DMS114 treated with DMSO at 0.1 percent for 48 hours (cell line): ENCODE results near the gene OVCH1.

Experiments used
- DNase-seq: peaks from one replicate; lab custom pipeline; 2025; ENCODE audit not compliant: unreplicated experiment; lab: John Stamatoyannopoulos, UW

OVCH1 gene

GRCh38 chr12:29497588-29497987, at the start of gene OVCH1:
TSS of gene OVCH1 (minus strand) at chr12:29497686. CDS start at chr12:29497686, 0 bp downstream.
- DNase-seq: no peak

- DNase-seq: no peak
These were observed 49.7 kb upstream of the OVCH1 start for GRCh38 chr12:29547151-29547632.

- no peak for DNase-seq
These were observed 48.5 kb upstream of the OVCH1 start for GRCh38 chr12:29546000-29546399.

- DNase-seq: no peak
These were observed 47.6 kb upstream of the OVCH1 start for GRCh38 chr12:29545102-29545467.

- no peak for DNase-seq
These were observed 47.1 kb upstream of the OVCH1 start for GRCh38 chr12:29544428-29545101.

- no peak for DNase-seq
These were observed 45.5 kb upstream of the OVCH1 start for GRCh38 chr12:29543036-29543435.

- no peak for DNase-seq
These were observed 39.8 kb upstream of the OVCH1 start for GRCh38 chr12:29537298-29537697.

- DNase-seq: no peak
These were observed 37.4 kb upstream of the OVCH1 start for GRCh38 chr12:29534935-29535334.

GRCh38 chr12:29533815-29534489, 36.5 kb upstream of the OVCH1 start:
- DNase-seq: no peak

GRCh38 chr12:29531471-29531870, 34.0 kb upstream of the OVCH1 start:
- DNase-seq: no peak

- no peak for DNase-seq
These were observed 33.0 kb upstream of the OVCH1 start for GRCh38 chr12:29530436-29530835.

GRCh38 chr12:29528161-29528560, 30.7 kb upstream of the OVCH1 start:
- DNase-seq: no peak

GRCh38 chr12:29521951-29522350, 24.5 kb upstream of the OVCH1 start:
- no peak for DNase-seq

GRCh38 chr12:29519585-29520182, 22.2 kb upstream of the OVCH1 start:
- DNase-seq: peak; percentile 38

GRCh38 chr12:29518407-29518806, 20.9 kb upstream of the OVCH1 start:
- no peak for DNase-seq

GRCh38 chr12:29517264-29517663, 19.8 kb upstream of the OVCH1 start:
- no peak for DNase-seq

- DNase-seq: no peak
These were observed 19.0 kb upstream of the OVCH1 start for GRCh38 chr12:29516431-29516875.

GRCh38 chr12:29510591-29511185, 13.2 kb upstream of the OVCH1 start:
- no peak for DNase-seq

- no peak for DNase-seq
These were observed 12.0 kb upstream of the OVCH1 start for GRCh38 chr12:29509503-29509902.

- no peak for DNase-seq
These were observed 11.5 kb upstream of the OVCH1 start for GRCh38 chr12:29508949-29509348.

GRCh38 chr12:29505122-29505521, 7.6 kb upstream of the OVCH1 start:
- DNase-seq: no peak

- no peak for DNase-seq
These were observed 5.8 kb upstream of the OVCH1 start for GRCh38 chr12:29503283-29503682.
